Astrocyte of the spinal cord (primary cell): ENCODE data around the gene IFI44.

ENCODE experiments used
- DNase-seq: peaks from one replicate; pipeline ENCODE4 v3.0.0; 2011; ENCODE audit warnings: low read depth, low spot score
- H3K4me3 ChIP-seq: 2 replicates; pipeline ENCODE4 v1.5.1; 2011; ENCODE audit warnings: low read depth, mild to moderate bottlenecking, low read length, moderate library complexity
- in situ Hi-C: cut with HindIII; loops from 2 replicates; pipeline ENCODE4 v1.10.0; 2017; ENCODE audit warnings: low sequenced_read_pairs
- TF ChIP-seq, protein P1 (sequence below): IDR thresholded peaks from 2 replicates; pipeline ENCODE4 v1.5.1; 2012; ENCODE audit warnings: low read depth, mild to moderate bottlenecking, low read length, inconsistent platforms

The IFI44 gene

DNA sequence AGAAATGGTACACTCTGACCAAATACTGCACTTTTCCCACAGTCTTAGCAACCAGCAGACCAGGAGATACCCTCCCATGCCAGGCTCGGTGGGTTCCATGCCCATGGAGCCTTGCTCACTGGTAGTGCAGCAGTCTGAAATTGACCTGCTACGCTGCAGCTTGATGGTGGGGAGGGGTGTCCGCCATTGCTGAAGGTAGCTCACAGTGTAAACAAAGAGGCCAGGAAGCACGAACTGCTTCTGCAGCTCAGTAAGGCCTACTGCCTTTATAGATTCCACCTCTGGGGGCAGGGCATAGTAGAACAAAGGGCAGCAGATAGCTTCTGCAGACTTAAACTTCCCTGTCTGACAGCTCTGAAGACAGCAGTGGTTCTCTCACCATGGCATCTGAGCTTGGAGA lies 41.7 kb upstream of the IFI44 start:
- in situ Hi-C loops, result no loop called here
- TF ChIP-seq, protein P1, sequence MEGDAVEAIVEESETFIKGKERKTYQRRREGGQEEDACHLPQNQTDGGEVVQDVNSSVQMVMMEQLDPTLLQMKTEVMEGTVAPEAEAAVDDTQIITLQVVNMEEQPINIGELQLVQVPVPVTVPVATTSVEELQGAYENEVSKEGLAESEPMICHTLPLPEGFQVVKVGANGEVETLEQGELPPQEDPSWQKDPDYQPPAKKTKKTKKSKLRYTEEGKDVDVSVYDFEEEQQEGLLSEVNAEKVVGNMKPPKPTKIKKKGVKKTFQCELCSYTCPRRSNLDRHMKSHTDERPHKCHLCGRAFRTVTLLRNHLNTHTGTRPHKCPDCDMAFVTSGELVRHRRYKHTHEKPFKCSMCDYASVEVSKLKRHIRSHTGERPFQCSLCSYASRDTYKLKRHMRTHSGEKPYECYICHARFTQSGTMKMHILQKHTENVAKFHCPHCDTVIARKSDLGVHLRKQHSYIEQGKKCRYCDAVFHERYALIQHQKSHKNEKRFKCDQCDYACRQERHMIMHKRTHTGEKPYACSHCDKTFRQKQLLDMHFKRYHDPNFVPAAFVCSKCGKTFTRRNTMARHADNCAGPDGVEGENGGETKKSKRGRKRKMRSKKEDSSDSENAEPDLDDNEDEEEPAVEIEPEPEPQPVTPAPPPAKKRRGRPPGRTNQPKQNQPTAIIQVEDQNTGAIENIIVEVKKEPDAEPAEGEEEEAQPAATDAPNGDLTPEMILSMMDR, result peak; percentile 16
- H3K4me3 ChIP-seq, result no peak overlapping the region
- DNase-seq, result no peak

DNA sequence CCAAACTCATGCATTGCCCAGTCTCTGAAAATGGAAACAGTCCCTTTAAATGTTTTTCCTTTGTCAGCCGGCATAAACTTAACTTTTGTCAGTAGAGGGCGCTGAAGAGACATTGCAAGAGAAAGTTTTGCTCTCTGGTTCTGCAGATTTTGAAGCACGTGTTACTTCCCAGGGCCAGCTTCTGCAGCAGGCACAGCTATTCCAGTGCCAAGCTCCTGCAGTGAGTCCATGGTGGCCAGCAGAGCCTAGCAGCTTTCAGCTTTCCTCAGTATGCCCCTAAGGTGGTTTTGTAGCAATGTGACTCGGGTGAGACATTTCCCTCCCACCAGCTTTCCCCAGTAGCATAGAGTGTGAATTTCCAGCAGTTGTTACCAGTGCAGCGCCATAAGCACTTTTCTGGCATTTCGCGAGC lies 32.0 kb upstream of the IFI44 start:
- TF ChIP-seq, protein P1, result peak; percentile 84
- no peak overlapping the region for H3K4me3 ChIP-seq
- DNase-seq, result peak; percentile 87
- in situ Hi-C loops, result no loop called here

DNA sequence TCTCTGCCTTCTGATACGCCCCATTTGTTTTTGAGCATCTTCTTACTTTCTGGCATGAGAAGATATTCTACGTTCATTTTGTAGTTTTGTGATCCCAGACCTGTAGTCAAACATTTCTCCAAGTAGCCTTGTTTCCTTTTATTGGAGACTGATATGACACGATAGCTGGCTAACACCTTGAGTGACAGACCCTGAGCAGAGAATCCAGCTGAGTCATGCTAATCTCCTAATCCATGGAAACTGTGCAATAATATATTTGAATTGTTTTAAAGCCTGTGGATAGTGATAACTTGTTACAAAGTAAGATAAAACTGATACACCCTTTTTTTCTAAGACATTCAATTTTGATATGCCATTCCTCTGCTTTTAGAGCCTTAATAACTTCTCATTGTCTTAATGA lies 30.6 kb upstream of the IFI44 start:
- TF ChIP-seq, protein P1, result no peak
- in situ Hi-C loops, result no loop called here
- no peak for DNase-seq
- H3K4me3 ChIP-seq, result no peak overlapping the region

DNA sequence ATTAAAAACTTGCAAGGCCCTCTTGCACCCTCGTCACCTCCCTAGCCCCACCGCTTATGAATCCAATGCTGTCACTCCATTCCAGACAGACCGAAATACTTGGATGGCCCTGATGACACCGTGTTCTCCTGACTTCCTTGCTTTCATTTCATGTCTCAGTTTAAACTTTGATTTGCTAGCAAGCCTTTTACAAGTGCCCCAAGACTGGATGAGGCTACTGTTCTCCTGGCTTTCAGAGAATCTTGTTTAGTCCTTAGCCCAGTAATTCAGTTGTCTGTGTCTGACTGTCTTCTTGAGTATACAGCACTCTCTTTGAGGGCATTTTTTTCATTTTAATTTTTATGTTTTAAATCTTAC lies 30.2 kb upstream of the IFI44 start:
- DNase-seq, result no peak
- peak overlapping the region; percentile 33 for H3K4me3 ChIP-seq
- in situ Hi-C loops, result no loop called here
- TF ChIP-seq, protein P1, result no peak

DNA sequence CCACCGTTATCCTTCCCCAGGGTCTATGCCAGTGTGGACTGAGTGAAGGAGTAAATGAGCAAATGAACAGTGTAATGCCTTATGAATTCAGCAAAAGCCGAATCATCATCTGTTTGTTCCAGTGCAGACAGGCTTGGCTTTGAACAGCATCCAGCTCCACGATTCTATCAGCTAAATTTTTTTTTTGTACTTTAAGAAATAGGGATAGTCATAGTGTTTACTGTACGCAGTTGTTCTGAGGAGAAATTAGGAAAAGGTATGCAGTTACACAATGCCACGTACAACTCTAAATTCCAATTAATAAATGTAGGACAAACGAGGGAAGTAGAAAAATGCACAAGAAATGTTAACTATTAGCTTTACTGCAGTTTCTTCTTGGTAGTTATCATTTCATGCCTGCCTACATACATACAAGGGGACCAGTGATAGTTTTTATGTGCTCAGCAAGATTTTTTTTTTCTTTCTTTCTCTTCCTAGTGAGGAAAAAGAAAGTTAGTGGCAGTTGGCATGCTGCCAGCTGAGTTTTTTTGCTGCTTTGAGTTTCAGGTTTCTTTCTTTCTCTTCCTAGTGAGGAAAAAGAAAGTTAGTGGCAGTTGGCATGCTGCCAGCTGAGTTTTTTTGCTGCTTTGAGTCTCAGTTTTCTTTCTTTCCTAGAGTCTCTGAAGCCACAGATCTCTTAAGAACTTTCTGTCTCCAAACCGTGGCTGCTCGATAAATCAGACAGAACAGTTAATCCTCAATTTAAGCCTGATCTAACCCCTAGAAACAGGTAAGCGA lies 29.6 kb upstream of the IFI44 start, which contains the start of gene IFI44L:
TSS of gene IFI44L (plus strand) at position 646 of the 777 bp plus-strand sequence. CDS start 7,468 bp downstream, outside the sequence.
- peak; percentile 80 for DNase-seq
- TF ChIP-seq, protein P1, result no peak
- in situ Hi-C loops, result no loop called here
- peak within 1 kb of the TSS; percentile 33 for H3K4me3 ChIP-seq

- in situ Hi-C loops, result no loop called here
- no peak for DNase-seq
- peak overlapping the region; percentile 33 for H3K4me3 ChIP-seq
- TF ChIP-seq, protein P1, result no peak
Observed at GRCh38 chr1:78620666-78621065, 29.0 kb upstream of the IFI44 start.
